Transverse colon (tissue), 4 donors: ENCODE measurements around the gene MADD. TPM values are rescaled to one million over a fixed set of nuclear protein-coding genes. Genes with fewer than 3 reads are reported as not detected.

Source experiments
- DNase-seq: peaks from one replicate; pipeline ENCODE4 v3.0.0-alpha.2; 2019
- H3K27ac ChIP-seq, 4 donors: fragments of 200-600 bp; sonication (generic); 2 replicates each; pipeline ENCODE4 v1.5.1; 2016 to 2018; ENCODE audit warnings: inconsistent platforms in 4 of 4
- H3K27me3 ChIP-seq: fragments of 200-600 bp; sonication (generic); 2 replicates; pipeline ENCODE4 v1.5.1; 2017; ENCODE audit warnings: inconsistent platforms
- H3K36me3 ChIP-seq, 4 donors: fragments of 200-600 bp; sonication (generic); 2 replicates each; pipeline ENCODE4 v1.5.1; 2017 to 2019; ENCODE audit warnings: inconsistent platforms in 4 of 4
- H3K4me1 ChIP-seq, 4 donors: fragments of 200-600 bp; sonication (generic); 2 replicates each; pipeline ENCODE4 v1.5.1; 2017 to 2020; ENCODE audit warnings: inconsistent platforms in 4 of 4
- H3K4me3 ChIP-seq, 4 donors: fragments of 200-600 bp; sonication (generic); 1 replicate in 1 of 4; 2 replicates in 3 of 4; pipeline versions ENCODE4 v1.5.1 to v1.6.1; 2017 to 2019; ENCODE audit warnings: inconsistent platforms in 4 of 4
- H3K9me3 ChIP-seq, 2 donors: fragments of 200-600 bp; sonication (generic); 2 replicates each; pipeline ENCODE4 v1.5.1; 2017 to 2019; ENCODE audit warnings: inconsistent platforms in 2 of 2
- CTCF ChIP-seq, 5 experiments: fragments of 200-600 bp in 3 of 5; fragments of 450-650 bp in 2 of 5; sonication (generic) in 3 of 5; IDR thresholded peaks; 1 replicate in 2 of 5; 2 replicates in 3 of 5; pipeline ENCODE4 v1.5.1; 2016 to 2017; ENCODE audit warnings: antibody characterized with exemption in 5 of 5, inconsistent platforms in 3 of 5, mild to moderate bottlenecking in 2 of 5, moderate library complexity in 1 of 5
- EP300 ChIP-seq: sonication (generic); formaldehyde crosslinking; IDR thresholded peaks from one replicate; pipeline ENCODE4 v1.6.1; 2017; ENCODE audit warnings: antibody characterized with exemption, low read depth
- POLR2A ChIP-seq: fragments of 450-650 bp; IDR thresholded peaks from one replicate; pipeline ENCODE4 v1.6.1; 2016; ENCODE audit warnings: antibody characterized with exemption, mild to moderate bottlenecking, moderate library complexity
- POLR2AphosphoS5 ChIP-seq, 3 donors: sonication (generic); formaldehyde crosslinking; IDR thresholded peaks; one replicate each; pipeline ENCODE4 v1.6.1; 2016; ENCODE audit warnings: antibody characterized with exemption in 3 of 3
- WGBS, 2 donors: methylation state at CpG; one replicate each; pipeline ENCODE4 v1.1.5; 2018; ENCODE audit warnings: low coverage in 1 of 2; 5-methylcytosine and 5-hydroxymethylcytosine counted together
- in situ Hi-C, 4 donors: fragments of 200-750 bp; cut with MboI; loops; one replicate each; pipeline versions ENCODE4 v1.15.0 to v1.15.1; 2017; ENCODE audit warnings: low sequenced_read_pairs in 3 of 4, low pct_ligation_motif_present in 1 of 4, low pct_unique_long_range_greater_than_20kb in 1 of 4
- intact Hi-C: fragments of 100-400 bp; cut with DNase I; formaldehyde crosslinking; loops from one replicate; pipeline ENCODE4 v1.15.1; 2023; ENCODE audit warnings: low total_unique reads
- total RNA-seq, 4 donors: library from RNA; depleted of rRNA; stranded (reverse); fragments of >200 nt; gene quantifications; one replicate each; pipeline ENCODE4 v1.1.0, GENCODE V29; 2016

MADD gene
- total RNA-seq, 4 donors from 2014 or later, result 64.3 to 285 (median 71.8) TPM

- in situ Hi-C loops, result no loop called here
- Histone ChIP-seq H3K27ac (peak overlapping the region in 2 of 4 donors; percentile 31 to 38), H3K36me3 (peaks cover 0 to 46% (median 19%) of the 10 kb centered on the region in 4 donors), H3K4me3 (no peak overlapping the region), H3K4me1 (peaks cover 4 to 9% (median 8%) of the 10 kb centered on the region in 4 donors), H3K9me3 (no peaks in the 10 kb centered on the region), H3K27me3 (no peaks in the 10 kb centered on the region)
- WGBS, 2 donors, result 87% methylated on average over 18 of the region's 21 CpGs; no CpG with 5 or more reads in 1 of the 2 donors
- TF ChIP-seq EP300 (no peak), CTCF (IDR thresholded peaks at IDR 0.05) (no peak), POLR2AphosphoS5 (IDR thresholded peaks at IDR 0.05) (no peak)
- intact Hi-C loops, result no loop called here
- no peak for DNase-seq
Measured at GRCh38 chr11:47242596-47243192, 27.2 kb upstream of the MADD start.

- intact Hi-C loops, result no loop called here
- peaks cover 9 to 15% (median 13%) of the 10 kb centered on the region in 4 donors for H3K4me1 ChIP-seq
- H3K9me3 ChIP-seq, result no peaks in the 10 kb centered on the region
- in situ Hi-C loops, result no loop called here
- H3K4me3 ChIP-seq, result no peak overlapping the region
- no peak for DNase-seq
- H3K27ac ChIP-seq, result peak overlapping the region in 3 of 4 donors; percentile 16 to 44 (median 31)
- TF ChIP-seq EP300, result no peak
- TF ChIP-seq CTCF (IDR thresholded peaks at IDR 0.05), result no peak
- TF ChIP-seq POLR2A, result no peak
- TF ChIP-seq POLR2AphosphoS5 (IDR thresholded peaks at IDR 0.05), result no peak
- H3K36me3 ChIP-seq, result peaks cover 0 to 46% (median 19%) of the 10 kb centered on the region in 4 donors
- no peaks in the 10 kb centered on the region for H3K27me3 ChIP-seq
- 69% methylated on average over 4 of the region's 4 CpGs; no CpG with 5 or more reads in 1 of the 2 donors for WGBS, 2 donors
Measured at GRCh38 chr11:47243454-47243853, 26.5 kb upstream of the MADD start.

- H3K4me3 ChIP-seq, result no peak overlapping the region
- no peak for TF ChIP-seq POLR2AphosphoS5 (IDR thresholded peaks at IDR 0.05)
- TF ChIP-seq EP300, result no peak
- no peak for TF ChIP-seq POLR2A
- TF ChIP-seq CTCF (IDR thresholded peaks at IDR 0.05), result no peak
- peak overlapping the region; percentile 16 to 44 (median 26) for H3K27ac ChIP-seq
- WGBS, 2 donors, result 85 to 91% methylated on average over 3 to 23 of the region's 23 CpGs
- H3K27me3 ChIP-seq, result no peaks in the 10 kb centered on the region
- peak; percentile 29 for DNase-seq
- in situ Hi-C loops, result no loop called here
- H3K36me3 ChIP-seq, result peaks cover 0 to 46% (median 16%) of the 10 kb centered on the region in 4 donors
- intact Hi-C loops, result no loop called here
- peaks cover 12 to 20% (median 16%) of the 10 kb centered on the region in 4 donors for H3K4me1 ChIP-seq
- H3K9me3 ChIP-seq, result no peaks in the 10 kb centered on the region
Measured at GRCh38 chr11:47244448-47245350, 25.2 kb upstream of the MADD start.
